Astrocyte of the spinal cord (primary cell): ENCODE measurements around the gene RNASEH2A.

Experiments
- DNase-seq: peaks from one replicate; pipeline ENCODE4 v3.0.0; 2011; ENCODE audit warnings: low read depth, low spot score
- H3K4me3 ChIP-seq: 2 replicates; pipeline ENCODE4 v1.5.1; 2011; ENCODE audit warnings: low read depth, mild to moderate bottlenecking, low read length, moderate library complexity
- CTCF ChIP-seq: IDR thresholded peaks from 2 replicates; pipeline ENCODE4 v1.5.1; 2012; ENCODE audit warnings: low read depth, mild to moderate bottlenecking, low read length, inconsistent platforms
- in situ Hi-C: cut with HindIII; loops from 2 replicates; pipeline ENCODE4 v1.10.0; 2017; ENCODE audit warnings: low sequenced_read_pairs

RNASEH2A gene

DNA sequence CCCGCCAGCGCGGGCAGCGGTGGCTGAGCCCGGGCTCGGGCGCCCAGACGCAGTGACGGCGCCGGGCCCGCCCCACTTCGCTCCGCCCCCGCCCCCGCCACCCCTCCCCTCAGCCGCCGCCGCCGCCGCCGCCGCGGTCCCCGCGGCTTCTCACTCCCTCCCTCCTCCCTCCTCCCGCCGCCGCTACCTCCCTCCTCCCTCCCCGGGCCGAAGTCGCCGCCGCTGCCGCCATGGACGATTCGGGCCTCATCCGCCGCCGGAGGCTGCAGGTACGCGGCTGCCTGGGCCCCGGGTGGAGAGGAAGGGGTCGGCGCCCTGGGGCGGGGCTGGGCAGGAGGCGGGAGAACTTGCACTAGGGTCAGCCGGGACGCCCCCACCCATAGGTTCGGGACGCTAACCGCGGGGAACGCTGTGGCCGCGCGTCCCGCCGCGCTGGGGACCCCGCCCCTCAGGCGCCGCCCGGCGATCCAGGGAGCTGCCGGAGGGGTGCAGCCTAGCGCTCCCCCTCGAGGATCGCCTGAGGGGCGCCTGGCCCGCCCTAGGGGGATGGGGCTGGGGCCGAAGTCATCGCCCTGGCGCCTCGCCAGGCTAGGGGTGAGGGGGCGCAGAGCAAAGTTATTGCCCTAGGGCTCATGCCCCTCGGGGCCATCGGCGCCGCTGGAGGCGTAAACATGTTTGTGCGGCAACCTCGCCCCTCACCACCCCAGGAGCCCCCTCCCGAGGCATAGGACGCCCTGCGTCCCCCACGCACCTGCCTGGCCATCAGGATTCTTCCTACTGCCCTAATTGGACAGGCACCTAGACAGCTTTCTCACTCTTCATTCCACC lies 27.6 kb downstream of the RNASEH2A start:
- no peak for TF ChIP-seq CTCF
- in situ Hi-C loops = no loop called here
- no peak for DNase-seq
- peak overlapping the region; percentile 31 for H3K4me3 ChIP-seq

DNA sequence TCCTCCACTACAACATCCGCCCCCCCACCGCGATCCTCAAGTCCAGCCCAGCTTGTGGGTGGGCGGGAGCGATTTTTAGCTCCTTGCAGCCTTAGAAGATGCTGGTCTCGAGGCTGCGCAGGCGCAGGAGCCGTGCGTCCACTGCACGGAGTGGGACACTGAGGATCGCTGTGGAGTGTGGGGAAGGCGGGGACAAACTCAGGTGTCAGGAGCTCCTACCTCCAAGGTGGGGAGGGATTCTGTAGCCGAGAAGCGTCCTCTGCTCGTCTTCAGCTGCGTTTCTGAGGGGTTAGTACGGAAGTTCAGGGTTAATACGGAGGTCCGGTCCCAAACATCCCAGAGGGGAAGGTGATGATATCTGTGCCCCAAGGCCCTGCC lies 28.2 kb downstream of the RNASEH2A start, which contains the start of gene RTBDN:
Gene RTBDN (minus strand): TSS at position 14 of the 378 bp plus-strand sequence. CDS start 4,600 bp downstream, outside the sequence.
- no peak for DNase-seq
- no peak for TF ChIP-seq CTCF
- peak within 1 kb of the TSS; percentile 31 for H3K4me3 ChIP-seq
- in situ Hi-C loops = no loop called here

GRCh38 chr19:12834976-12835757 lies 28.8 kb downstream of the RNASEH2A start:
- in situ Hi-C loops = no loop called here
- TF ChIP-seq CTCF = no peak
- no peak overlapping the region for H3K4me3 ChIP-seq
- no peak for DNase-seq

GRCh38 chr19:12836529-12836863 lies 30.1 kb downstream of the RNASEH2A start:
- DNase-seq = no peak
- in situ Hi-C loops = no loop called here
- TF ChIP-seq CTCF = no peak
- H3K4me3 ChIP-seq = no peak overlapping the region

DNA sequence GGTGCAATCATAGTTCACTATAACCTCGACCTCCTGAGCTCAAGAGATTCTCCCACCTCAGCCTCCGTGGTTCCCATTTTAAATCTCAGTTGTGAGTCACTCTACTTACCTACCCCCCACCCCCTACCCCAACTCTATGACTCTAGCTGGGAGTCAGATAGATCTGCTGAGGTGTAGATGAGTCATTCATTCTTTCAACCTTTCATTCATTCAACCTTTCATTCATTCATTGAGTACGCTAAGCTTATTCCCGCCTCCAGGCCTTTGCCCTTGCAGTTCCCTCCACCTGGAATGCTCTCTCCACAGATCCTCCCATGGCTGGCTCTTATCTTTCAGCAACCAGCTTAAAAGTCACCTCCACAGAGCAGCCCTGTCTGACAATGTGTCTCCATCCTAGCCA lies 30.8 kb downstream of the RNASEH2A start:
- in situ Hi-C loops = no loop called here
- DNase-seq = no peak
- no peak overlapping the region for H3K4me3 ChIP-seq
- no peak for TF ChIP-seq CTCF

GRCh38 chr19:12838182-12838885 lies 31.9 kb downstream of the RNASEH2A start, which contains the start of gene MAST1:
TSS of gene MAST1 (plus strand) at chr19:12838515. CDS start at chr19:12838573, 58 bp downstream.
- in situ Hi-C loops = no loop called here
- H3K4me3 ChIP-seq = peak within 1 kb of the TSS; percentile 12
- DNase-seq = no peak
- TF ChIP-seq CTCF = peak; percentile 35
